SU-DHL-6 (cell line): ENCODE measurements around the gene AMER2.

Experiments
- EZH2phosphoT487 ChIP-seq: fragments of 200-600 bp; sonication (generic), shearing (Covaris generic); conservative IDR thresholded peaks from 2 replicates; pipeline ENCODE4 v1.6.1; 2018; ENCODE audit warnings: mild to moderate bottlenecking, antibody characterized with exemption, low read length, moderate library complexity, mixed read lengths
- TF ChIP-seq, protein P1 (sequence below): fragments of 200-600 bp; sonication (generic); IDR thresholded peaks from one replicate; pipeline ENCODE4 v1.5.1; 2017; ENCODE audit warnings: antibody characterized with exemption, mild to moderate bottlenecking, low read length, moderate library complexity; ENCODE audit not compliant: insufficient read depth, poor library complexity, severe bottlenecking

DNA sequence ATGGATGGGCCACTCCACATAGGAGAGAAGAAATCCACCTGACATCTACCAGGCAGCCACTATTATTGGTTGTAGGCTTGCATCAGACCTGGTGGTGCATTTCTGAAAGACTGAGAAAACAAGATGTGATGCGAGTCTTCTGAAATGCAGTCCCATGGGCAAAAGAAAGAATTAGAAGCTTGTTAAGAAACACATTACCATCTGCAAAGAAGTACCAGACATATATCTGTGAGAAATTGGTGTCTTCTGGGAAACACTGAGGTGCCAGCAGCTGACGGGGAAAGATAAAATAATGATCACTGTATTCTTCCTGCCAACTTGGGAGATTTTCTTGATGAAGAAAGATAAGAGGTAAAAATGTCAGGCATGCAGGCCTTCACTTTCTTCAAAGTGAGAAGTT, 14.4 kb downstream of the AMER2 start:
- TF ChIP-seq, protein P1, sequence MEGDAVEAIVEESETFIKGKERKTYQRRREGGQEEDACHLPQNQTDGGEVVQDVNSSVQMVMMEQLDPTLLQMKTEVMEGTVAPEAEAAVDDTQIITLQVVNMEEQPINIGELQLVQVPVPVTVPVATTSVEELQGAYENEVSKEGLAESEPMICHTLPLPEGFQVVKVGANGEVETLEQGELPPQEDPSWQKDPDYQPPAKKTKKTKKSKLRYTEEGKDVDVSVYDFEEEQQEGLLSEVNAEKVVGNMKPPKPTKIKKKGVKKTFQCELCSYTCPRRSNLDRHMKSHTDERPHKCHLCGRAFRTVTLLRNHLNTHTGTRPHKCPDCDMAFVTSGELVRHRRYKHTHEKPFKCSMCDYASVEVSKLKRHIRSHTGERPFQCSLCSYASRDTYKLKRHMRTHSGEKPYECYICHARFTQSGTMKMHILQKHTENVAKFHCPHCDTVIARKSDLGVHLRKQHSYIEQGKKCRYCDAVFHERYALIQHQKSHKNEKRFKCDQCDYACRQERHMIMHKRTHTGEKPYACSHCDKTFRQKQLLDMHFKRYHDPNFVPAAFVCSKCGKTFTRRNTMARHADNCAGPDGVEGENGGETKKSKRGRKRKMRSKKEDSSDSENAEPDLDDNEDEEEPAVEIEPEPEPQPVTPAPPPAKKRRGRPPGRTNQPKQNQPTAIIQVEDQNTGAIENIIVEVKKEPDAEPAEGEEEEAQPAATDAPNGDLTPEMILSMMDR, result no peak
- no peak for TF ChIP-seq EZH2phosphoT487
